ENCODE data around the gene CYFIP2.

GRCh38 chr5:157328277-157328912 lies 62.5 kb downstream of the CYFIP2 start:
- TF ChIP-seq CREB1 (IDR thresholded peaks at IDR 0.05) (no peak; the same call in 1 of the 2 replicates), JUN (IDR thresholded peaks at IDR 0.05; ENCODE audit: low read depth, low read length) (no peak), EP300 (IDR thresholded peaks at IDR 0.05; ENCODE audit: borderline replicate concordance in 1 of 2, low read depth in 2 of 2, low read length in 2 of 2) (no peak), FOSL1 (IDR thresholded peaks at IDR 0.05; ENCODE audit: insufficient read depth, low read depth, low read length) (no peak), TAF1 (IDR thresholded peaks at IDR 0.05; ENCODE audit: low read depth, low read length) (no peak), ATF3 (IDR thresholded peaks at IDR 0.05; ENCODE audit: insufficient read depth, low read depth, low read length) (no peak)
- TF ChIP-seq, protein P1, sequence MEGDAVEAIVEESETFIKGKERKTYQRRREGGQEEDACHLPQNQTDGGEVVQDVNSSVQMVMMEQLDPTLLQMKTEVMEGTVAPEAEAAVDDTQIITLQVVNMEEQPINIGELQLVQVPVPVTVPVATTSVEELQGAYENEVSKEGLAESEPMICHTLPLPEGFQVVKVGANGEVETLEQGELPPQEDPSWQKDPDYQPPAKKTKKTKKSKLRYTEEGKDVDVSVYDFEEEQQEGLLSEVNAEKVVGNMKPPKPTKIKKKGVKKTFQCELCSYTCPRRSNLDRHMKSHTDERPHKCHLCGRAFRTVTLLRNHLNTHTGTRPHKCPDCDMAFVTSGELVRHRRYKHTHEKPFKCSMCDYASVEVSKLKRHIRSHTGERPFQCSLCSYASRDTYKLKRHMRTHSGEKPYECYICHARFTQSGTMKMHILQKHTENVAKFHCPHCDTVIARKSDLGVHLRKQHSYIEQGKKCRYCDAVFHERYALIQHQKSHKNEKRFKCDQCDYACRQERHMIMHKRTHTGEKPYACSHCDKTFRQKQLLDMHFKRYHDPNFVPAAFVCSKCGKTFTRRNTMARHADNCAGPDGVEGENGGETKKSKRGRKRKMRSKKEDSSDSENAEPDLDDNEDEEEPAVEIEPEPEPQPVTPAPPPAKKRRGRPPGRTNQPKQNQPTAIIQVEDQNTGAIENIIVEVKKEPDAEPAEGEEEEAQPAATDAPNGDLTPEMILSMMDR (IDR thresholded peaks at IDR 0.05; ENCODE audit: control extremely low read depth in 1 of 3, insufficient read depth in 1 of 3, low read depth in 1 of 3, low read length in 3 of 3): peak; percentile 86 to 94 (median 89)

All from H1 (cell line).